ENCODE results near the gene ABCB1. TPM values are rescaled to one million over a fixed set of nuclear protein-coding genes. Genes with fewer than 3 reads are reported as not detected.

ABCB1 gene
- 10 to 100 TPM; 18.5 to 39.2 TPM for total RNA-seq
- 10 to 100 TPM; 15.4 to 18.5 TPM for polyA plus RNA-seq (ENCODE audit: insufficient read length in 2 of 2)
- long read RNA-seq, donor 1, partial matches to known transcripts: 52 of 62 reads
- long read RNA-seq, donor 1, other reads (novel, unspliced or antisense): 10 of 62 reads
- long read RNA-seq, donor 2: 0 reads
- long read RNA-seq, donor 3: 0 reads
- long read RNA-seq, donor 4: 0 reads

DNA sequence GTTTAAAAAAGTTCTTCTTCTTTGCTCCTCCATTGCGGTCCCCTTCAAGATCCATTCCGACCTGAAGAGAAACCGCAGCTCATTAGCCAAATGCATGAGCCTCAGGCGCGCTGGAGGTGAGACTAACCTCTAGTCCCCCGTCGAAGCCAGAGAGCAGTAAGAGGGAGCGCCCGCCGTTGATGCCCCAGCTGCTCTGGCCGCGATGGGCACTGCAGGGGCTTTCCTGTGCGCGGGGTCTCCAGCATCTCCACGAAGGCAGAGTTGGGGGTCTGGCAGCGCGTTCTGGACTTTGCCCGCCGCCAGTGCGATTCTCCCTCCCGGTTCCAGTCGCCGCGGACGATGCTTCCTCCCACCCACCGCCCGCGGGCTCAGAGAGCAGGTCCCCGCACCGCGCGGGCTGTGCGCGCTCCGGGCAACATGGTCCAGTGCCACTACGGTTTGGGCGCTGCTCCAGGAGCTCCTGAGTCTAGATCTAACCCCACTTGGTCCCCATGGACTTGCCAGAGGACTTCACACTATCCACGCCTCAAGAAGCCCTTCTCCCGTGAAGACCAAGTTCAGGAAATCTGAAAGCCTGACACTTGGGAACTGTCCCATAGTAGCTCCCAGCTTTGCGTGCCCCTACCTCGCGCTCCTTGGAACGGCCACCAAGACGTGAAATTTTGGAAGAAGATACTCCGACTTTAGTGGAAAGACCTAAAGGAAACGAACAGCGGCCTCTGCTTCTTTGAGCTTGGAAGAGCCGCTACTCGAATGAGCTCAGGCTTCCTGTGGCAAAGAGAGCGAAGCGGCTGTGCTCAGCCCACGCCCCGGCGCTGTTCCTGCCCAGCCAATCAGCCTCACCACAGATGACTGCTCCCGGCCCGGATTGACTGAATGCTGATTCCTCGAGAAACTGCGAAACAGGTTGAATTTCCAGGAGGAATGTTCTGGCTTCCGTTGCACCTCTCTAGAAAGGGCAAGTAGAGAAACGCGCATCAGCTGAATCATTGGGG is at the start of gene ABCB1:
TSS of gene ABCB1 (minus strand) at position 755 of the 995 bp plus-strand sequence. CDS start at position 55, 700 bp downstream.
- Histone ChIP-seq H3K27me3 (ENCODE audit: control insufficient read depth, insufficient read depth, low read length) (peaks cover 18% of the 10 kb centered on the region), H3K4me3 (ENCODE audit: low read depth, low read length) (peak within 1 kb of the TSS; percentile 51), H3K27ac (ENCODE audit: low read depth, low read length) (no peak within 1 kb of the TSS), H3K9me3 (ENCODE audit: control insufficient read depth, insufficient read depth, low read length) (no peaks in the 10 kb centered on the region), H3K4me1 (ENCODE audit: control insufficient read depth, insufficient read depth, low read length) (peaks cover 10% of the 10 kb centered on the region), H3K36me3 (ENCODE audit: control insufficient read depth, insufficient read depth, low read length) (no peaks in the 10 kb centered on the region)
- peak; percentile 9 to 85 (median 36) for DNase-seq (ENCODE audit: low read depth in 4 of 6, low spot score in 6 of 6)
- WGBS (ENCODE audit: insufficient coverage): 2% methylated on average over 59 of the region's 61 CpGs

DNA sequence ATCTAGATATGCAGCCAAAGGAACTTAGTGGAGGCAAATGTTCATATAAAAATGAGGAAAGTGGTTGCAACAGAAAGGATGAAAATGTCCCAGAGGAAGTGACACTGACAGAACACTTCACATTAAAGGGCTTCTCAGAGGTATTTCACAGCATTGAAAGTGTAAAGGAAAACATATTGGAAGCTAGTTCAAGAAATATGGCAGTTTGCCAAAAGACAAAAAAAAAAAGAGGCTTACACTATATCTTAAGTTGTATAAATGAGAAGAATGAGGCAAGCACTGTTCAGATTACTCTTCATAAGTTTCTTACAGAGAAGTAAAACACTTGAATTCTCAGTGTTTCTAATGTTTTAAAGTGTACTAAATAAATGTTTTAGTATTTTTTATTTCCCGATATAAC is 47.6 kb upstream of the ABCB1 start:
- H3K36me3 ChIP-seq (ENCODE audit: control insufficient read depth, insufficient read depth, low read length): no peaks in the 10 kb centered on the region
- WGBS (ENCODE audit: insufficient coverage): no CpG with 5 or more reads among the region's 1 CpG
- no peaks in the 10 kb centered on the region for H3K27me3 ChIP-seq (ENCODE audit: control insufficient read depth, insufficient read depth, low read length)
- H3K4me3 ChIP-seq (ENCODE audit: low read depth, low read length): no peak overlapping the region
- H3K9me3 ChIP-seq (ENCODE audit: control insufficient read depth, insufficient read depth, low read length): no peaks in the 10 kb centered on the region
- no peak for DNase-seq (ENCODE audit: low read depth in 4 of 6, low spot score in 6 of 6)
- no peaks in the 10 kb centered on the region for H3K4me1 ChIP-seq (ENCODE audit: control insufficient read depth, insufficient read depth, low read length)
- no peak overlapping the region for H3K27ac ChIP-seq (ENCODE audit: low read depth, low read length)

DNA sequence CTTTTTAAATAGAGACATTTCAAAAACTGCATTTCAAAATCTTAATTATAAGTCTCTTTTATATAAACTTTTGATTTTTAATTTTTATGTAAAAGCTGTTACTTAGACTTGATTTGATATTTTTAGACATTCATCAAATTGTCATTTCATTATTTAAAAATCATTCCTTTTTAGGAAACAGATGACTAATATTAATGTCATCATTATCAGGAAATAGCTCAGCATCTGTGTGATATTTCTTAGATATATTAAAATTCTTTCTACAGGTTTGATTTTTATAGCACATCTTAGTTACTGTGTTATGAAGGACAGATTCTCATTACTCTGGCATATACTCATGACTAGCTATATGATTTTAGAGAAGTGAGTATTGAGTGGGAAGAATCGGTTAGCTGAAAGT is 44.8 kb upstream of the ABCB1 start:
- Histone ChIP-seq H3K9me3 (ENCODE audit: control insufficient read depth, insufficient read depth, low read length) (no peaks in the 10 kb centered on the region), H3K36me3 (ENCODE audit: control insufficient read depth, insufficient read depth, low read length) (no peaks in the 10 kb centered on the region), H3K27me3 (ENCODE audit: control insufficient read depth, insufficient read depth, low read length) (no peaks in the 10 kb centered on the region), H3K27ac (ENCODE audit: low read depth, low read length) (no peak overlapping the region), H3K4me1 (ENCODE audit: control insufficient read depth, insufficient read depth, low read length) (no peaks in the 10 kb centered on the region), H3K4me3 (ENCODE audit: low read depth, low read length) (no peak overlapping the region)
- no peak for DNase-seq (ENCODE audit: low read depth in 4 of 6, low spot score in 6 of 6)
- WGBS (ENCODE audit: insufficient coverage): no CpG with 5 or more reads among the region's 1 CpG

DNA sequence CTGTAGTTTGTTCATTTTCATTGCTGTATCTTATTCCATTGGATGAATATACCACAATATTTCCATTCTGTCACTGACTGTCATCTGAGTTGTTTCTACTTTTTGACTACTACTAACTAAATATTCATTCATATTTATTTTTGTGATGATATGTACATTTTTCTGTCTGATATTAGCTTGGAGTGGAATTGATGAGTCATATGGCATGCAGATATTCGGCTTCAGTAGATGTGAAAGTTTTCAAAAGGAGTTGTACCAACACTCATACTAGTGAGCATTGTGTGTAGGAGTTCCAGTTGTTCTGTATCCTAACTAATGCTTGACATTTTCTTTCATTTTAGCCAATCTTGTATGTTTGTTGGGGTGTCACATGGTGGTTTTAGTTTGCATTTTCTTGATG is 35.2 kb upstream of the ABCB1 start:
- H3K27me3 ChIP-seq (ENCODE audit: control insufficient read depth, insufficient read depth, low read length): no peaks in the 10 kb centered on the region
- H3K9me3 ChIP-seq (ENCODE audit: control insufficient read depth, insufficient read depth, low read length): no peaks in the 10 kb centered on the region
- H3K27ac ChIP-seq (ENCODE audit: low read depth, low read length): no peak overlapping the region
- no peak for DNase-seq (ENCODE audit: low read depth in 4 of 6, low spot score in 6 of 6)
- 100% methylated on average over 1 of the region's 1 CpG for WGBS (ENCODE audit: insufficient coverage)
- H3K4me1 ChIP-seq (ENCODE audit: control insufficient read depth, insufficient read depth, low read length): no peaks in the 10 kb centered on the region
- no peaks in the 10 kb centered on the region for H3K36me3 ChIP-seq (ENCODE audit: control insufficient read depth, insufficient read depth, low read length)
- no peak overlapping the region for H3K4me3 ChIP-seq (ENCODE audit: low read depth, low read length)

DNA sequence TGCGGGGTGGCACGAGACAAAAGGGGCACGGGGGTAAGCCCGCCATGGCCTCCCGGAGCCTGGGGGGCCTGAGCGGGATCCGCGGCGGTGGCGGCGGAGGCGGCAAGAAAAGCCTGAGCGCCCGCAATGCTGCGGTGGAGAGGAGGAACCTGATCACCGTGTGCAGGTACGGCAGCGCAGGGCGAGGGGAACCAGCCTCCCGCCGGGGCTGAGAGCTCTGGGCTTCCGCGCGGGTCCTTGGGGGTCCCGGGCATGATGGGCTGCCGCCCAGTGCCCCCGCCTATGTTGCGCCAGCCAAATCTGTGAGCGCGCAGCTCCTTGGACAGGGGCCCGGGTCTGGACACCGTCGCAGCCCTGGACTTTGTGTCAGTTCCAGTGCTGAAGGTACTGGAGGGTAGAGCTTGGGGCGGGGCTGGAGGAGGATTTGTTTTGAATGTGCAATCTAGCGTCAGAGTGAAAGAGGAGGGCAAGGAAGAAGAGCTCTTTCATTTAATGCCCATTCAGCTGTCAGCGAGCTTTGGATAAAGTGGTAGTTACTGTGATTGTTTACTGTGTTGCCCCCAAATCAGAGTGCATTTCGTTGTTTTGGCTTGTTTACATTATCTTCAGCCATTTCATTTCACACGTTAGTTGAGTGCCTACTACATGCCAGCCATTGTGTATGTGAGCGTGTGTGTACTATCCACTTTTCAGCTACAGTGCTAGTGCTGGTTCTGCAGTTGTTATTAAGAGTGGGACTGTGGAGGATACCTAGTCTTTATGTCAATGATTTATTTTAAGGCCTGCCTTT is 28.3 kb upstream of the ABCB1 start:
- WGBS (ENCODE audit: insufficient coverage): under 1% methylated on average over 37 of the region's 39 CpGs
- peak in 4 of 6 donors; percentile 24 to 84 (median 52) for DNase-seq (ENCODE audit: low read depth in 4 of 6, low spot score in 6 of 6)

DNA sequence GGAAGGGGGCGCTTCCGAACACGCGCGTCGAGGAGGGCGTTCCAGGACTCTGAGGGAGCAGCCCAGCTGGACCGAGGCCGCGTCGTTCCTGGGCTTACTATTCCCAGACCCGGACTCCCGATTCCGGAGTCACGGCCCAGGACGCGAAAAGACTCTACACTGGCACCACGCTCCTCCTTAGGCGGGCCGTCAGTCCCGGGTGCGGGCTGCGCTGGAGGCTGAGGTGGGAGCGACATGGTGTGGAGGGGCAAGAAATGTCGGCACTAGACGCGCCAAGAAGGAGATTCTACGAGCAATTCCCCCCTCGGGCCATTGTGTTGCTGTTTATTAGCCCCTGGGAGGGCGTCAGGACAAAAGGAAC is 26.9 kb upstream of the ABCB1 start:
- H3K27me3 ChIP-seq (ENCODE audit: control insufficient read depth, insufficient read depth, low read length): peaks cover 3% of the 10 kb centered on the region
- no peak for DNase-seq (ENCODE audit: low read depth in 4 of 6, low spot score in 6 of 6)
- H3K27ac ChIP-seq (ENCODE audit: low read depth, low read length): peak overlapping the region; percentile 52
- no peaks in the 10 kb centered on the region for H3K36me3 ChIP-seq (ENCODE audit: control insufficient read depth, insufficient read depth, low read length)
- no peaks in the 10 kb centered on the region for H3K9me3 ChIP-seq (ENCODE audit: control insufficient read depth, insufficient read depth, low read length)
- H3K4me3 ChIP-seq (ENCODE audit: low read depth, low read length): peak overlapping the region; percentile 78
- H3K4me1 ChIP-seq (ENCODE audit: control insufficient read depth, insufficient read depth, low read length): peaks cover 14% of the 10 kb centered on the region
- WGBS (ENCODE audit: insufficient coverage): under 1% methylated on average over 30 of the region's 30 CpGs

More for the DNA sequence above, 28.3 kb upstream of the ABCB1 start:
- peak overlapping the region; percentile 61 for H3K27ac ChIP-seq (ENCODE audit: low read depth, low read length)
- peak overlapping the region; percentile 78 for H3K4me3 ChIP-seq (ENCODE audit: low read depth, low read length)
- H3K27me3 ChIP-seq (ENCODE audit: control insufficient read depth, insufficient read depth, low read length): peaks cover 3% of the 10 kb centered on the region
- no peaks in the 10 kb centered on the region for H3K9me3 ChIP-seq (ENCODE audit: control insufficient read depth, insufficient read depth, low read length)
- H3K36me3 ChIP-seq (ENCODE audit: control insufficient read depth, insufficient read depth, low read length): no peaks in the 10 kb centered on the region
- peaks cover 14% of the 10 kb centered on the region for H3K4me1 ChIP-seq (ENCODE audit: control insufficient read depth, insufficient read depth, low read length)

DNA sequence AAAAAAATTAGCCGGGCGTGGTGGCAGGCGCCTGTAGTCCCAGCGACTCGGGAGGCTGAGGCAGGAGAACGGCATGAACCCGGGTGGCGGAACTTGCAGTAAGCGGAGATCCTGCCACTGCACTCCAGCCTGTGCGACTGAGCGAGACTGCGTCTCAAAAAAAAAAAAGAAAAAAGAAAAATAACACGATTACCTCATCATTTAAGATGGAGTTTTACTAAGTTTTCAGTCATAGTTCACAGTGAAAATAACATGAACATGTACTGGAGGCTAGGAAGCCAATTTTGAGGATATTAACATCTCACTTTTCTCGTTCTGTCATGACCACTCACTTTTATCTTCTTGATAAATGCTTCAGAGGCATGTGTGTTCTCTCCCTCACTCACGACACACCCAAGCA is 24.4 kb upstream of the ABCB1 start:
- Histone ChIP-seq H3K9me3 (ENCODE audit: control insufficient read depth, insufficient read depth, low read length) (no peaks in the 10 kb centered on the region), H3K36me3 (ENCODE audit: control insufficient read depth, insufficient read depth, low read length) (no peaks in the 10 kb centered on the region), H3K27me3 (ENCODE audit: control insufficient read depth, insufficient read depth, low read length) (peaks cover 3% of the 10 kb centered on the region), H3K4me3 (ENCODE audit: low read depth, low read length) (no peak overlapping the region), H3K4me1 (ENCODE audit: control insufficient read depth, insufficient read depth, low read length) (peaks cover 14% of the 10 kb centered on the region), H3K27ac (ENCODE audit: low read depth, low read length) (no peak overlapping the region)
- 81% methylated on average over 6 of the region's 15 CpGs for WGBS (ENCODE audit: insufficient coverage)
- DNase-seq (ENCODE audit: low read depth in 4 of 6, low spot score in 6 of 6): no peak

DNA sequence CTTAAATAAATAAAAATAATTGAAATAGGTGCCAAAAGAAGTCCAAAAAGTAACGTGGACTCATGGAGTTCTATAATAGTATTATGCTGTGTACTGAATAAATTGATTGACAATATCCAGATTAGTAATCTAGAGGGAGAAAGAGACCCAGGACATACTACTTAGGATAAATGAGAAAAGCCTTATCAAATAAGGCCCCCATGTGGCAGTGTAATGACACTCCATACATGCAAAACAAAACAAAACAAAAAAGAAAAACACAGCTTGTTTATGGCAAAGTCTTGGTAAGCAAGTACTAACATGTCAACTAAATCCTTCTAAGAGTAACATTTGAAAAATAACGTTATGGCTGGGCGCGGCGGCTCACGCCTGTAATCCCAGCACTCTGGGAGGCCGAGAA is 23.9 kb upstream of the ABCB1 start:
- Histone ChIP-seq H3K27ac (ENCODE audit: low read depth, low read length) (no peak overlapping the region), H3K36me3 (ENCODE audit: control insufficient read depth, insufficient read depth, low read length) (no peaks in the 10 kb centered on the region), H3K27me3 (ENCODE audit: control insufficient read depth, insufficient read depth, low read length) (peaks cover 3% of the 10 kb centered on the region), H3K9me3 (ENCODE audit: control insufficient read depth, insufficient read depth, low read length) (no peaks in the 10 kb centered on the region), H3K4me1 (ENCODE audit: control insufficient read depth, insufficient read depth, low read length) (peaks cover 14% of the 10 kb centered on the region), H3K4me3 (ENCODE audit: low read depth, low read length) (no peak overlapping the region)
- no CpG with 5 or more reads among the region's 7 CpGs for WGBS (ENCODE audit: insufficient coverage)
- DNase-seq (ENCODE audit: low read depth in 4 of 6, low spot score in 6 of 6): no peak

DNA sequence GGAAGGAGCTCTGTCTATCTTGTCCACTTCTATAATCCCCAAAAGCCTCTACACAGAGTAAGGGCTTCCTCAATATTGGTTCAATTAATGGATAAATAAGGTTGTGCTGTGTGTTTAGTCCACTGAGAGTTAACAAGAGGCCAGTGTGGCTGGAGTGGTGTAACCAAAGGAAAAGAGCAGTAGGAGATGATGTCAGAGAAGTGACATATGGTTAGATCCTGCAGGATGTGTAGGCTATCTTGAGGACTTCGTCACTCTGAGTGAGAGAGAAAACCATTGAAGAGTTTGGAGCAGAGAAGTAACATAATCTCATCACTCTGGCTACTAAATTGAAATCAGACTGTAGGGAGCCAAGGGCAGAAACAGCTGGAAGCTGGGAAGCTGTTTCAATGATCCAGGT is 14.5 kb upstream of the ABCB1 start:
- Histone ChIP-seq H3K36me3 (ENCODE audit: control insufficient read depth, insufficient read depth, low read length) (no peaks in the 10 kb centered on the region), H3K4me1 (ENCODE audit: control insufficient read depth, insufficient read depth, low read length) (no peaks in the 10 kb centered on the region), H3K27ac (ENCODE audit: low read depth, low read length) (no peak overlapping the region), H3K27me3 (ENCODE audit: control insufficient read depth, insufficient read depth, low read length) (no peaks in the 10 kb centered on the region), H3K4me3 (ENCODE audit: low read depth, low read length) (no peak overlapping the region), H3K9me3 (ENCODE audit: control insufficient read depth, insufficient read depth, low read length) (no peaks in the 10 kb centered on the region)
- 88% methylated on average over 1 of the region's 1 CpG for WGBS (ENCODE audit: insufficient coverage)
- no peak for DNase-seq (ENCODE audit: low read depth in 4 of 6, low spot score in 6 of 6)
